Neutrophil (primary cell): ENCODE results near the gene FADS2.

Source experiments
- H3K27ac ChIP-seq: fragments of 200-600 bp; sonication (generic); 2 replicates; pipeline ENCODE4 v1.5.1; 2016; ENCODE audit warnings: mild to moderate bottlenecking, moderate library complexity
- H3K27me3 ChIP-seq: fragments of 200-600 bp; sonication (generic); 2 replicates; pipeline ENCODE4 v1.6.0; 2016; ENCODE audit warnings: mild to moderate bottlenecking
- H3K36me3 ChIP-seq: fragments of 200-600 bp; sonication (generic); 2 replicates; pipeline ENCODE4 v1.5.1; 2017
- H3K4me1 ChIP-seq, 2 experiments: fragments of 200-600 bp in 1 of 2; sonication (generic) in 1 of 2; 1 replicate in 1 of 2; 2 replicates in 1 of 2; pipeline versions ENCODE4 v1.5.1 to v1.6.1; 2013 to 2016; ENCODE audit warnings: low read depth in 1 of 2, low read length in 1 of 2, mild to moderate bottlenecking in 1 of 2, moderate library complexity in 1 of 2; ENCODE audit not compliant: control insufficient read depth in 1 of 2, insufficient read depth in 1 of 2
- H3K4me3 ChIP-seq, 2 experiments: fragments of 200-600 bp in 1 of 2; sonication (generic) in 1 of 2; 1 replicate in 1 of 2; 2 replicates in 1 of 2; pipeline ENCODE4 v1.5.1; 2013 to 2016; ENCODE audit warnings: low read depth in 1 of 2, low read length in 1 of 2, mild to moderate bottlenecking in 1 of 2, moderate library complexity in 1 of 2
- H3K9me3 ChIP-seq: fragments of 200-600 bp; sonication (generic); 2 replicates; pipeline ENCODE4 v1.5.1; 2016
- CTCF ChIP-seq: fragments of 200-600 bp; sonication (generic); IDR thresholded peaks from 2 replicates; pipeline ENCODE4 v1.5.1; 2016; ENCODE audit warnings: antibody characterized with exemption

Gene FADS2

GRCh38 chr11:61846362-61847020 is 18.4 kb downstream of the FADS2 start:
- no peaks in the 10 kb centered on the region for H3K36me3 ChIP-seq
- no peak for TF ChIP-seq CTCF

GRCh38 chr11:61847914-61848581 is 19.9 kb downstream of the FADS2 start:
- Histone ChIP-seq H3K4me3 (no peak overlapping the region), H3K9me3 (no peaks in the 10 kb centered on the region), H3K27me3 (no peaks in the 10 kb centered on the region), H3K36me3 (no peaks in the 10 kb centered on the region), H3K4me1 (no peaks in the 10 kb centered on the region), H3K27ac (no peak overlapping the region)
- TF ChIP-seq CTCF = no peak

More at GRCh38 chr11:61846362-61847020, 18.4 kb downstream of the FADS2 start:
- Histone ChIP-seq H3K27me3 (no peaks in the 10 kb centered on the region), H3K4me3 (no peak overlapping the region), H3K4me1 (no peaks in the 10 kb centered on the region), H3K9me3 (no peaks in the 10 kb centered on the region), H3K27ac (no peak overlapping the region)

- no peaks in the 10 kb centered on the region for H3K27me3 ChIP-seq
- no peak for TF ChIP-seq CTCF
- no peak overlapping the region for H3K4me3 ChIP-seq
- no peak overlapping the region for H3K27ac ChIP-seq
- H3K9me3 ChIP-seq = no peaks in the 10 kb centered on the region
- no peaks in the 10 kb centered on the region for H3K36me3 ChIP-seq
- H3K4me1 ChIP-seq = no peaks in the 10 kb centered on the region
Measured at GRCh38 chr11:61848631-61849030, 20.5 kb downstream of the FADS2 start.

- H3K4me3 ChIP-seq = no peak overlapping the region
- no peak for TF ChIP-seq CTCF
- H3K4me1 ChIP-seq = no peaks in the 10 kb centered on the region
- no peak overlapping the region for H3K27ac ChIP-seq
- H3K27me3 ChIP-seq = no peaks in the 10 kb centered on the region
- H3K36me3 ChIP-seq = no peaks in the 10 kb centered on the region
- H3K9me3 ChIP-seq = no peaks in the 10 kb centered on the region
Measured at GRCh38 chr11:61850687-61851086, 22.6 kb downstream of the FADS2 start.

GRCh38 chr11:61851113-61851899 is 23.2 kb downstream of the FADS2 start:
- no peak overlapping the region for H3K27ac ChIP-seq
- H3K4me1 ChIP-seq = no peaks in the 10 kb centered on the region
- no peak overlapping the region for H3K4me3 ChIP-seq
- no peaks in the 10 kb centered on the region for H3K27me3 ChIP-seq
- no peaks in the 10 kb centered on the region for H3K36me3 ChIP-seq
- H3K9me3 ChIP-seq = no peaks in the 10 kb centered on the region
- TF ChIP-seq CTCF = no peak
